Measurements from ENCODE around the gene CDH11.

Gene CDH11

GRCh38 chr16:65102326-65102725, 19.5 kb downstream of the CDH11 start:
- Histone ChIP-seq H3K79me1 (replicated peaks; ENCODE audit: low read length, poor library complexity, severe bottlenecking) (peaks cover 10% of the 10 kb centered on the region), H3K4me3 (ENCODE audit: insufficient read depth in 1 of 2, low read depth in 1 of 2, low read length in 2 of 2) (no peak overlapping the region), H3K4me2 (ENCODE audit: low read length, poor library complexity, severe bottlenecking) (no peak overlapping the region), H4K91ac (ENCODE audit: low read length) (no peak overlapping the region), H2BK15ac (ENCODE audit: low read depth, poor library complexity, severe bottlenecking) (no peak overlapping the region), H2BK120ac (ENCODE audit: low read depth, low read length) (no peak overlapping the region), H3K27ac (ENCODE audit: low read length, poor library complexity, severe bottlenecking) (no peak overlapping the region), H3K14ac (ENCODE audit: low read length in 2 of 2) (no peak overlapping the region), H3K27me3 (ENCODE audit: control insufficient read depth in 1 of 2, insufficient read depth in 1 of 2, low read length in 2 of 2) (no peaks in the 10 kb centered on the region), H2BK12ac (ENCODE audit: low read length in 2 of 2) (no peak overlapping the region), H2AFZ (ENCODE audit: low read depth, low read length) (no peak overlapping the region), H3K9ac (ENCODE audit: low read length) (no peak overlapping the region), H3K18ac (ENCODE audit: low read depth in 1 of 2, low read length in 2 of 2) (no peak overlapping the region), H2BK5ac (ENCODE audit: low read depth, low read length, poor library complexity, severe bottlenecking) (no peak overlapping the region), H3K36me3 (ENCODE audit: control insufficient read depth in 1 of 2, insufficient read depth in 2 of 2, low read depth in 1 of 2, low read length in 2 of 2) (peaks cover 0 to 73% of the 10 kb centered on the region in 2 experiments), H3K9me3 (ENCODE audit: control insufficient read depth, low read length) (no peaks in the 10 kb centered on the region), H2AK5ac (ENCODE audit: low read length, severe bottlenecking) (no peak overlapping the region), H3K4me1 (ENCODE audit: control insufficient read depth, insufficient read depth, low read depth, low read length) (no peaks in the 10 kb centered on the region), H3K23ac (ENCODE audit: low read length in 2 of 2) (no peak overlapping the region), H3K4ac (ENCODE audit: low read depth in 1 of 2, low read length in 2 of 2) (no peak overlapping the region), H4K8ac (ENCODE audit: low read length) (no peak overlapping the region)
- WGBS: 89% methylated on average over 1 of the region's 1 CpG
- peak; percentile 16 for DNase-seq

GRCh38 chr16:65101009-65101408, 20.9 kb downstream of the CDH11 start:
- Histone ChIP-seq H3K4ac (ENCODE audit: low read depth in 1 of 2, low read length in 2 of 2) (no peak overlapping the region), H2BK120ac (ENCODE audit: low read depth, low read length) (no peak overlapping the region), H4K8ac (ENCODE audit: low read length) (no peak overlapping the region), H3K4me2 (ENCODE audit: low read length, poor library complexity, severe bottlenecking) (no peak overlapping the region), H2AK5ac (ENCODE audit: low read length, severe bottlenecking) (no peak overlapping the region), H3K27me3 (ENCODE audit: control insufficient read depth in 1 of 2, insufficient read depth in 1 of 2, low read length in 2 of 2) (no peaks in the 10 kb centered on the region), H3K79me1 (replicated peaks; ENCODE audit: low read length, poor library complexity, severe bottlenecking) (peaks cover 13% of the 10 kb centered on the region), H2BK5ac (ENCODE audit: low read depth, low read length, poor library complexity, severe bottlenecking) (no peak overlapping the region), H2AFZ (ENCODE audit: low read depth, low read length) (no peak overlapping the region), H2BK12ac (ENCODE audit: low read length in 2 of 2) (no peak overlapping the region), H3K36me3 (ENCODE audit: control insufficient read depth in 1 of 2, insufficient read depth in 2 of 2, low read depth in 1 of 2, low read length in 2 of 2) (peaks cover 0 to 74% of the 10 kb centered on the region in 2 experiments), H3K9ac (ENCODE audit: low read length) (no peak overlapping the region), H3K18ac (ENCODE audit: low read depth in 1 of 2, low read length in 2 of 2) (no peak overlapping the region), H3K27ac (ENCODE audit: low read length, poor library complexity, severe bottlenecking) (no peak overlapping the region), H3K4me3 (ENCODE audit: insufficient read depth in 1 of 2, low read depth in 1 of 2, low read length in 2 of 2) (no peak overlapping the region), H4K91ac (ENCODE audit: low read length) (no peak overlapping the region), H3K14ac (ENCODE audit: low read length in 2 of 2) (no peak overlapping the region), H3K4me1 (ENCODE audit: control insufficient read depth, insufficient read depth, low read depth, low read length) (no peaks in the 10 kb centered on the region), H2BK15ac (ENCODE audit: low read depth, poor library complexity, severe bottlenecking) (no peak overlapping the region), H3K9me3 (ENCODE audit: control insufficient read depth, low read length) (no peaks in the 10 kb centered on the region), H3K23ac (ENCODE audit: low read length in 2 of 2) (no peak overlapping the region)
- no peak for DNase-seq

GRCh38 chr16:65099607-65100006, 22.3 kb downstream of the CDH11 start:
- H3K4me1 ChIP-seq (ENCODE audit: control insufficient read depth, insufficient read depth, low read depth, low read length): no peaks in the 10 kb centered on the region
- H2BK120ac ChIP-seq (ENCODE audit: low read depth, low read length): no peak overlapping the region
- H2AK5ac ChIP-seq (ENCODE audit: low read length, severe bottlenecking): no peak overlapping the region
- H3K4me3 ChIP-seq (ENCODE audit: insufficient read depth in 1 of 2, low read depth in 1 of 2, low read length in 2 of 2): no peak overlapping the region
- no peak overlapping the region for H3K14ac ChIP-seq (ENCODE audit: low read length in 2 of 2)
- H3K18ac ChIP-seq (ENCODE audit: low read depth in 1 of 2, low read length in 2 of 2): no peak overlapping the region
- no peak overlapping the region for H2BK12ac ChIP-seq (ENCODE audit: low read length in 2 of 2)
- no peak overlapping the region for H4K8ac ChIP-seq (ENCODE audit: low read length)
- H2BK15ac ChIP-seq (ENCODE audit: low read depth, poor library complexity, severe bottlenecking): no peak overlapping the region
- no peak overlapping the region for H2BK5ac ChIP-seq (ENCODE audit: low read depth, low read length, poor library complexity, severe bottlenecking)
- no peak for DNase-seq
- no peak overlapping the region for H3K27ac ChIP-seq (ENCODE audit: low read length, poor library complexity, severe bottlenecking)
- H2AFZ ChIP-seq (ENCODE audit: low read depth, low read length): no peak overlapping the region
- peaks cover 13% of the 10 kb centered on the region for H3K79me1 ChIP-seq (replicated peaks; ENCODE audit: low read length, poor library complexity, severe bottlenecking)
- H3K9ac ChIP-seq (ENCODE audit: low read length): no peak overlapping the region
- no peak overlapping the region for H3K4ac ChIP-seq (ENCODE audit: low read depth in 1 of 2, low read length in 2 of 2)
- H3K36me3 ChIP-seq (ENCODE audit: control insufficient read depth in 1 of 2, insufficient read depth in 2 of 2, low read depth in 1 of 2, low read length in 2 of 2): peaks cover 0 to 78% of the 10 kb centered on the region in 2 experiments
- no peak overlapping the region for H3K23ac ChIP-seq (ENCODE audit: low read length in 2 of 2)
- H3K9me3 ChIP-seq (ENCODE audit: control insufficient read depth, low read length): no peaks in the 10 kb centered on the region
- H3K4me2 ChIP-seq (ENCODE audit: low read length, poor library complexity, severe bottlenecking): no peak overlapping the region
- no peaks in the 10 kb centered on the region for H3K27me3 ChIP-seq (ENCODE audit: control insufficient read depth in 1 of 2, insufficient read depth in 1 of 2, low read length in 2 of 2)
- WGBS: 96% methylated on average over 2 of the region's 2 CpGs
- no peak overlapping the region for H4K91ac ChIP-seq (ENCODE audit: low read length)

GRCh38 chr16:65098916-65099315, 22.9 kb downstream of the CDH11 start:
- H3K4me2 ChIP-seq (ENCODE audit: low read length, poor library complexity, severe bottlenecking): no peak overlapping the region
- DNase-seq: no peak
- H2BK5ac ChIP-seq (ENCODE audit: low read depth, low read length, poor library complexity, severe bottlenecking): no peak overlapping the region
- WGBS: no CpG with 5 or more reads among the region's 3 CpGs
- H3K23ac ChIP-seq (ENCODE audit: low read length in 2 of 2): no peak overlapping the region
- no peaks in the 10 kb centered on the region for H3K9me3 ChIP-seq (ENCODE audit: control insufficient read depth, low read length)
- H2AFZ ChIP-seq (ENCODE audit: low read depth, low read length): no peak overlapping the region
- no peak overlapping the region for H2BK120ac ChIP-seq (ENCODE audit: low read depth, low read length)
- no peak overlapping the region for H4K91ac ChIP-seq (ENCODE audit: low read length)
- H3K79me1 ChIP-seq (replicated peaks; ENCODE audit: low read length, poor library complexity, severe bottlenecking): peaks cover 13% of the 10 kb centered on the region
- H3K9ac ChIP-seq (ENCODE audit: low read length): no peak overlapping the region
- no peak overlapping the region for H4K8ac ChIP-seq (ENCODE audit: low read length)
- H3K27ac ChIP-seq (ENCODE audit: low read length, poor library complexity, severe bottlenecking): no peak overlapping the region
- no peaks in the 10 kb centered on the region for H3K4me1 ChIP-seq (ENCODE audit: control insufficient read depth, insufficient read depth, low read depth, low read length)
- H3K14ac ChIP-seq (ENCODE audit: low read length in 2 of 2): no peak overlapping the region
- no peak overlapping the region for H2BK12ac ChIP-seq (ENCODE audit: low read length in 2 of 2)
- H3K18ac ChIP-seq (ENCODE audit: low read depth in 1 of 2, low read length in 2 of 2): no peak overlapping the region
- H3K4me3 ChIP-seq (ENCODE audit: insufficient read depth in 1 of 2, low read depth in 1 of 2, low read length in 2 of 2): no peak overlapping the region
- peaks cover 0 to 82% of the 10 kb centered on the region in 2 experiments for H3K36me3 ChIP-seq (ENCODE audit: control insufficient read depth in 1 of 2, insufficient read depth in 2 of 2, low read depth in 1 of 2, low read length in 2 of 2)
- no peak overlapping the region for H3K4ac ChIP-seq (ENCODE audit: low read depth in 1 of 2, low read length in 2 of 2)
- no peak overlapping the region for H2BK15ac ChIP-seq (ENCODE audit: low read depth, poor library complexity, severe bottlenecking)
- no peaks in the 10 kb centered on the region for H3K27me3 ChIP-seq (ENCODE audit: control insufficient read depth in 1 of 2, insufficient read depth in 1 of 2, low read length in 2 of 2)
- no peak overlapping the region for H2AK5ac ChIP-seq (ENCODE audit: low read length, severe bottlenecking)

All from mesenchymal stem cell (in vitro differentiated cells and primary cell).